OCI-LY1 (cell line): ENCODE results near the gene PRDX6.
"Not testable (repeated sequence)": the region's sequence is repeated elsewhere in the genome, so short reads cannot be mapped to it uniquely, and the experiment has no call there.

ENCODE experiments used
- CTCF ChIP-seq: fragments of 200-600 bp; sonication (generic), shearing (Covaris generic); IDR thresholded peaks from 2 replicates; pipeline ENCODE4 v1.5.1; 2017; ENCODE audit warnings: mild to moderate bottlenecking, antibody characterized with exemption, low read length, moderate library complexity, mixed read lengths
- EZH2 ChIP-seq: fragments of 200-600 bp; sonication (generic), shearing (Covaris generic); IDR thresholded peaks from 2 replicates; pipeline ENCODE4 v1.8.0; 2017; ENCODE audit warnings: borderline replicate concordance, mixed run types, mild to moderate bottlenecking, antibody characterized with exemption, low read length, moderate library complexity, mixed read lengths

- not testable (repeated sequence) for TF ChIP-seq CTCF, EZH2
Observed at GRCh38 chr1:173462666-173463065, 14.5 kb upstream of the PRDX6 start.
